Measurements from ENCODE around the gene TREM1.

- TF ChIP-seq CTCF (IDR thresholded peaks at IDR 0.05) (no peak), POLR2A (IDR thresholded peaks at IDR 0.05) (no peak)
Observed at GRCh38 chr6:41274256-41274655, 12.2 kb downstream of the TREM1 start.
